ENCODE measurements around the gene ARMS2. TPM values are rescaled to one million over a fixed set of nuclear protein-coding genes. Genes with fewer than 3 reads are reported as not detected.

ARMS2 gene
- total and polyA plus RNA-seq, 2 experiments from 2014 or later: not detected

- no peaks in the 10 kb centered on the region for H4K20me1 ChIP-seq (ENCODE audit: insufficient read depth, poor library complexity, severe bottlenecking)
Measured at GRCh38 chr10:122464586-122464985, 10.1 kb downstream of the ARMS2 start.

GRCh38 chr10:122465401-122466040 lies 11.1 kb downstream of the ARMS2 start:
- Histone ChIP-seq H3K4me2 (no peak overlapping the region), H3K27ac (no peak overlapping the region), H3K4me1 (ENCODE audit: insufficient read depth) (peaks cover 6% of the 10 kb centered on the region), H3K9me3 (ENCODE audit: low read depth) (no peaks in the 10 kb centered on the region), H3K4me3 (no peak overlapping the region), H3K79me2 (no peaks in the 10 kb centered on the region), H4K20me1 (ENCODE audit: insufficient read depth, poor library complexity, severe bottlenecking) (no peaks in the 10 kb centered on the region), H3K36me3 (replicated peaks; ENCODE audit: insufficient read depth, low read depth) (no peaks in the 10 kb centered on the region), H2AFZ (no peak overlapping the region), H3K27me3 (peaks cover 40% of the 10 kb centered on the region), H3K9me2 (replicated peaks; ENCODE audit: insufficient read depth) (no peaks in the 10 kb centered on the region)
- DNase-seq (ENCODE audit: low spot score): no peak
- 69% methylated on average over 6 of the region's 6 CpGs for WGBS (ENCODE audit: low lambda C conversion rate, missing lambda C conversion rate)
- no peak for TF ChIP-seq EZH2phosphoT487 (IDR thresholded peaks at IDR 0.05; ENCODE audit: low read depth, severe bottlenecking, unreplicated experiment)
- TF ChIP-seq, protein P1, sequence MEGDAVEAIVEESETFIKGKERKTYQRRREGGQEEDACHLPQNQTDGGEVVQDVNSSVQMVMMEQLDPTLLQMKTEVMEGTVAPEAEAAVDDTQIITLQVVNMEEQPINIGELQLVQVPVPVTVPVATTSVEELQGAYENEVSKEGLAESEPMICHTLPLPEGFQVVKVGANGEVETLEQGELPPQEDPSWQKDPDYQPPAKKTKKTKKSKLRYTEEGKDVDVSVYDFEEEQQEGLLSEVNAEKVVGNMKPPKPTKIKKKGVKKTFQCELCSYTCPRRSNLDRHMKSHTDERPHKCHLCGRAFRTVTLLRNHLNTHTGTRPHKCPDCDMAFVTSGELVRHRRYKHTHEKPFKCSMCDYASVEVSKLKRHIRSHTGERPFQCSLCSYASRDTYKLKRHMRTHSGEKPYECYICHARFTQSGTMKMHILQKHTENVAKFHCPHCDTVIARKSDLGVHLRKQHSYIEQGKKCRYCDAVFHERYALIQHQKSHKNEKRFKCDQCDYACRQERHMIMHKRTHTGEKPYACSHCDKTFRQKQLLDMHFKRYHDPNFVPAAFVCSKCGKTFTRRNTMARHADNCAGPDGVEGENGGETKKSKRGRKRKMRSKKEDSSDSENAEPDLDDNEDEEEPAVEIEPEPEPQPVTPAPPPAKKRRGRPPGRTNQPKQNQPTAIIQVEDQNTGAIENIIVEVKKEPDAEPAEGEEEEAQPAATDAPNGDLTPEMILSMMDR (IDR thresholded peaks at IDR 0.05; ENCODE audit: poor library complexity): no peak
- TF ChIP-seq EZH2 (IDR thresholded peaks at IDR 0.05; ENCODE audit: borderline replicate concordance): no peak

More at GRCh38 chr10:122464586-122464985, 10.1 kb downstream of the ARMS2 start:
- no peak for TF ChIP-seq EZH2 (IDR thresholded peaks at IDR 0.05; ENCODE audit: borderline replicate concordance)
- TF ChIP-seq, protein P1 (IDR thresholded peaks at IDR 0.05; ENCODE audit: poor library complexity): no peak
- TF ChIP-seq EZH2phosphoT487 (IDR thresholded peaks at IDR 0.05; ENCODE audit: low read depth, severe bottlenecking, unreplicated experiment): no peak
- H2AFZ ChIP-seq: no peak overlapping the region
- H3K27ac ChIP-seq: no peak overlapping the region
- H3K27me3 ChIP-seq: peaks cover 48% of the 10 kb centered on the region
- no peak for DNase-seq (ENCODE audit: low spot score)
- H3K4me2 ChIP-seq: no peak overlapping the region
- H3K9me3 ChIP-seq (ENCODE audit: low read depth): no peaks in the 10 kb centered on the region
- H3K36me3 ChIP-seq (replicated peaks; ENCODE audit: insufficient read depth, low read depth): no peaks in the 10 kb centered on the region
- peaks cover 7% of the 10 kb centered on the region for H3K4me1 ChIP-seq (ENCODE audit: insufficient read depth)
- H3K79me2 ChIP-seq: no peaks in the 10 kb centered on the region
- H3K4me3 ChIP-seq: no peak overlapping the region
- 94% methylated on average over 11 of the region's 11 CpGs for WGBS (ENCODE audit: low lambda C conversion rate, missing lambda C conversion rate)
- no peaks in the 10 kb centered on the region for H3K9me2 ChIP-seq (replicated peaks; ENCODE audit: insufficient read depth)

DNA sequence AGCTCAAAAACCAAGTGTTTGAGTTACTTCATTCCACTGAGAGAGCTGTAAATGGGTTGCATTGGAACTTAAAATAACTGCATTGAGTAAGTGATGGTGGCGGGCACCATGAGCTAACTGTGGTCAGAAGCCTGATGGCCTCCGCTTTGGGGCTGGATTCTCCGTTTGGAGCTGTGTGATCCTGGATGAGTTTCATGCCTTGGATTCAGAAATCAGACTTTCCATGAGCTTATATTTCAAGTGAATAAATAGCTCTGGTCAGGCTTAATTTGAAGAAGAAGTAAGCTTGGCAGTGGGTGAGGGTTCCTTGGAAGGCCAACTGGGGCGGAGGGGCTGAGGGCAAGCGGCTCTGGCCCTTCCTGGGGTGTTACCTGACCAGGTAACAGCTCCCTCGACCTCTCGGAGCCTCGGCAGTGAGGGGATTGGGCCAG lies 12.5 kb downstream of the ARMS2 start:
- DNase-seq (ENCODE audit: low spot score): no peak
- WGBS (ENCODE audit: low lambda C conversion rate, missing lambda C conversion rate): 92% methylated on average over 8 of the region's 8 CpGs
- Histone ChIP-seq H3K9me2 (replicated peaks; ENCODE audit: insufficient read depth) (no peaks in the 10 kb centered on the region), H3K36me3 (replicated peaks; ENCODE audit: insufficient read depth, low read depth) (no peaks in the 10 kb centered on the region), H3K4me1 (ENCODE audit: insufficient read depth) (no peaks in the 10 kb centered on the region), H3K4me3 (no peak overlapping the region), H2AFZ (no peak overlapping the region), H3K9me3 (ENCODE audit: low read depth) (no peaks in the 10 kb centered on the region), H3K27ac (no peak overlapping the region), H3K27me3 (peaks cover 34% of the 10 kb centered on the region), H3K79me2 (no peaks in the 10 kb centered on the region), H3K4me2 (no peak overlapping the region), H4K20me1 (ENCODE audit: insufficient read depth, poor library complexity, severe bottlenecking) (no peaks in the 10 kb centered on the region)
- no peak for TF ChIP-seq EZH2 (IDR thresholded peaks at IDR 0.05; ENCODE audit: borderline replicate concordance)
- TF ChIP-seq EZH2phosphoT487 (IDR thresholded peaks at IDR 0.05; ENCODE audit: low read depth, severe bottlenecking, unreplicated experiment): no peak
- TF ChIP-seq, protein P1 (IDR thresholded peaks at IDR 0.05; ENCODE audit: poor library complexity): no peak

Data from hepatocyte (in vitro differentiated cells).